Transverse colon (tissue), 4 donors: ENCODE measurements around the gene PPFIBP2. TPM values are rescaled to one million over a fixed set of nuclear protein-coding genes. Genes with fewer than 3 reads are reported as not detected.

Experiments used
- DNase-seq: peaks from one replicate; pipeline ENCODE4 v3.0.0-alpha.2; 2019
- H3K27ac ChIP-seq, 4 donors: fragments of 200-600 bp; sonication (generic); 2 replicates each; pipeline ENCODE4 v1.5.1; 2016 to 2018; ENCODE audit warnings: inconsistent platforms in 4 of 4
- H3K27me3 ChIP-seq: fragments of 200-600 bp; sonication (generic); 2 replicates; pipeline ENCODE4 v1.5.1; 2017; ENCODE audit warnings: inconsistent platforms
- H3K36me3 ChIP-seq, 4 donors: fragments of 200-600 bp; sonication (generic); 2 replicates each; pipeline ENCODE4 v1.5.1; 2017 to 2019; ENCODE audit warnings: inconsistent platforms in 4 of 4
- H3K4me1 ChIP-seq, 4 donors: fragments of 200-600 bp; sonication (generic); 2 replicates each; pipeline ENCODE4 v1.5.1; 2017 to 2020; ENCODE audit warnings: inconsistent platforms in 4 of 4
- H3K4me3 ChIP-seq, 4 donors: fragments of 200-600 bp; sonication (generic); 1 replicate in 1 of 4; 2 replicates in 3 of 4; pipeline versions ENCODE4 v1.5.1 to v1.6.1; 2017 to 2019; ENCODE audit warnings: inconsistent platforms in 4 of 4
- H3K9me3 ChIP-seq, 2 donors: fragments of 200-600 bp; sonication (generic); 2 replicates each; pipeline ENCODE4 v1.5.1; 2017 to 2019; ENCODE audit warnings: inconsistent platforms in 2 of 2
- EP300 ChIP-seq: sonication (generic); formaldehyde crosslinking; IDR thresholded peaks from one replicate; pipeline ENCODE4 v1.6.1; 2017; ENCODE audit warnings: antibody characterized with exemption, low read depth
- POLR2A ChIP-seq: fragments of 450-650 bp; IDR thresholded peaks from one replicate; pipeline ENCODE4 v1.6.1; 2016; ENCODE audit warnings: antibody characterized with exemption, mild to moderate bottlenecking, moderate library complexity
- POLR2AphosphoS5 ChIP-seq, 3 donors: sonication (generic); formaldehyde crosslinking; IDR thresholded peaks; one replicate each; pipeline ENCODE4 v1.6.1; 2016; ENCODE audit warnings: antibody characterized with exemption in 3 of 3
- WGBS, 2 donors: methylation state at CpG; one replicate each; pipeline ENCODE4 v1.1.5; 2018; ENCODE audit warnings: low coverage in 1 of 2; 5-methylcytosine and 5-hydroxymethylcytosine counted together
- in situ Hi-C, 4 donors: fragments of 200-750 bp; cut with MboI; loops; one replicate each; pipeline versions ENCODE4 v1.15.0 to v1.15.1; 2017; ENCODE audit warnings: low sequenced_read_pairs in 3 of 4, low pct_ligation_motif_present in 1 of 4, low pct_unique_long_range_greater_than_20kb in 1 of 4
- intact Hi-C: fragments of 100-400 bp; cut with DNase I; formaldehyde crosslinking; loops from one replicate; pipeline ENCODE4 v1.15.1; 2023; ENCODE audit warnings: low total_unique reads
- total RNA-seq, 4 donors: library from RNA; depleted of rRNA; stranded (reverse); fragments of >200 nt; gene quantifications; one replicate each; pipeline ENCODE4 v1.1.0, GENCODE V29; 2016
- TF ChIP-seq, protein P1 (sequence below), 5 experiments: fragments of 200-600 bp in 3 of 5; fragments of 450-650 bp in 2 of 5; sonication (generic) in 3 of 5; IDR thresholded peaks; 1 replicate in 2 of 5; 2 replicates in 3 of 5; pipeline ENCODE4 v1.5.1; 2016 to 2017; ENCODE audit warnings: antibody characterized with exemption in 5 of 5, inconsistent platforms in 3 of 5, mild to moderate bottlenecking in 2 of 5, moderate library complexity in 1 of 5

The PPFIBP2 gene
- total RNA-seq, 4 donors from 2014 or later = 36.0 to 257 (median 83.3) TPM

DNA sequence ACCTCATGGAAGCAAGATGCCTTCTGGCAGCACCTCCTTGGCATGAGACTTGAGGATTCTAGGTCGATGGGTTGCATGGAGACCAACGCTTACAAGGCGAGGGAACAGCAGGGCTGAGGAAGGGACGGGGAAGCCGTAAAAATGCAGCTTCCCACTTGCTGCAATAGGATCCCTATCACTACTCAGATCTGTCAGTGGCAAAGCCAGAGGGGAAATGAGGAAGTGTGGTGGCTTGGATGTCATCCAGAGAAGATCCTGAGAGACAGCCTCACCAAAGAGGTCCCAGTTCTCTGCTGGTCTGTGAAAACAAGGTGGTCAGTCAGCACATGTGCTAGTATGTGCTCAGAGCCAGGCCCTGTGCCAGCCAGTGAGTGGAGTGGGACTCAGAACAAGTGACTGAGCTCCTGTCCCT is 137.3 kb downstream of the PPFIBP2 start:
- intact Hi-C loops = no loop called here
- in situ Hi-C loops = loop anchor here in 2 of 4 donors (25.0 kb wide), 1 partner anchor 89 kb away; no protein-coding TSS in a partner anchor
- peaks cover 0 to 7% (median 0%) of the 10 kb centered on the region in 4 donors for H3K4me1 ChIP-seq
- H3K27me3 ChIP-seq = no peaks in the 10 kb centered on the region
- no peak overlapping the region for H3K4me3 ChIP-seq
- 83% methylated on average over 5 of the region's 5 CpGs; no CpG with 5 or more reads in 1 of the 2 donors for WGBS, 2 donors
- TF ChIP-seq, protein P1, sequence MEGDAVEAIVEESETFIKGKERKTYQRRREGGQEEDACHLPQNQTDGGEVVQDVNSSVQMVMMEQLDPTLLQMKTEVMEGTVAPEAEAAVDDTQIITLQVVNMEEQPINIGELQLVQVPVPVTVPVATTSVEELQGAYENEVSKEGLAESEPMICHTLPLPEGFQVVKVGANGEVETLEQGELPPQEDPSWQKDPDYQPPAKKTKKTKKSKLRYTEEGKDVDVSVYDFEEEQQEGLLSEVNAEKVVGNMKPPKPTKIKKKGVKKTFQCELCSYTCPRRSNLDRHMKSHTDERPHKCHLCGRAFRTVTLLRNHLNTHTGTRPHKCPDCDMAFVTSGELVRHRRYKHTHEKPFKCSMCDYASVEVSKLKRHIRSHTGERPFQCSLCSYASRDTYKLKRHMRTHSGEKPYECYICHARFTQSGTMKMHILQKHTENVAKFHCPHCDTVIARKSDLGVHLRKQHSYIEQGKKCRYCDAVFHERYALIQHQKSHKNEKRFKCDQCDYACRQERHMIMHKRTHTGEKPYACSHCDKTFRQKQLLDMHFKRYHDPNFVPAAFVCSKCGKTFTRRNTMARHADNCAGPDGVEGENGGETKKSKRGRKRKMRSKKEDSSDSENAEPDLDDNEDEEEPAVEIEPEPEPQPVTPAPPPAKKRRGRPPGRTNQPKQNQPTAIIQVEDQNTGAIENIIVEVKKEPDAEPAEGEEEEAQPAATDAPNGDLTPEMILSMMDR (IDR thresholded peaks at IDR 0.05) = no peak
- TF ChIP-seq POLR2A = no peak
- no peak for TF ChIP-seq POLR2AphosphoS5 (IDR thresholded peaks at IDR 0.05)
- no peak for TF ChIP-seq EP300
- no peak overlapping the region for H3K27ac ChIP-seq
- H3K9me3 ChIP-seq = no peaks in the 10 kb centered on the region
- no peak for DNase-seq
- H3K36me3 ChIP-seq = peaks cover 0 to 31% (median 14%) of the 10 kb centered on the region in 4 donors

DNA sequence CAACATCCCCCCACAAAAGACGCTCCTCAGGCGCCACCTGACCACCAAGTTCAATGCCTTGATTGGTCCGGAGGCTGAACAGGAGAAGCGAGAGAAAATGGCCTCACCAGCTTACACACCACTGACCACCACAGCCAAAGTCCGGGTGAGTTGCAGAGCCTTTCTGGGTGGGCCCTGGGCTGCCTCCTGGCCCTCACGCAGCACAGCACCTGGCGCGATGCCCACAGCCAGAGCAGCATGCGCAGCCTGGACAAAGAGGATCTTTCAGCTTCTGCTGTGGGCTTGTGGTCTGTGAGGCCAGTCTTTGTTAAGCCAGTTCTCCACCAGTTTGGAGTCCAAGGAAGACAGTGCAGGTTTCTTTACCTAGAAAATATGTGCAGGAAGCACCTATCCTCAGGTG is 137.9 kb downstream of the PPFIBP2 start:
- Histone ChIP-seq H3K4me1 (peaks cover 0 to 7% (median 0%) of the 10 kb centered on the region in 4 donors), H3K36me3 (peaks cover 0 to 31% (median 14%) of the 10 kb centered on the region in 4 donors), H3K4me3 (no peak overlapping the region), H3K27me3 (no peaks in the 10 kb centered on the region), H3K27ac (no peak overlapping the region), H3K9me3 (no peaks in the 10 kb centered on the region)
- TF ChIP-seq EP300 = no peak
- TF ChIP-seq POLR2AphosphoS5 (IDR thresholded peaks at IDR 0.05) = no peak
- no peak for TF ChIP-seq POLR2A
- TF ChIP-seq, protein P1 (IDR thresholded peaks at IDR 0.05) = no peak
- in situ Hi-C loops (loop anchor here in 2 of 4 donors (25.0 kb wide), 1 partner anchor 89 kb away; no protein-coding TSS in a partner anchor), intact Hi-C loops (no loop called here)
- WGBS, 2 donors = 88% methylated on average over 9 of the region's 9 CpGs; no CpG with 5 or more reads in 1 of the 2 donors
- DNase-seq = no peak

DNA sequence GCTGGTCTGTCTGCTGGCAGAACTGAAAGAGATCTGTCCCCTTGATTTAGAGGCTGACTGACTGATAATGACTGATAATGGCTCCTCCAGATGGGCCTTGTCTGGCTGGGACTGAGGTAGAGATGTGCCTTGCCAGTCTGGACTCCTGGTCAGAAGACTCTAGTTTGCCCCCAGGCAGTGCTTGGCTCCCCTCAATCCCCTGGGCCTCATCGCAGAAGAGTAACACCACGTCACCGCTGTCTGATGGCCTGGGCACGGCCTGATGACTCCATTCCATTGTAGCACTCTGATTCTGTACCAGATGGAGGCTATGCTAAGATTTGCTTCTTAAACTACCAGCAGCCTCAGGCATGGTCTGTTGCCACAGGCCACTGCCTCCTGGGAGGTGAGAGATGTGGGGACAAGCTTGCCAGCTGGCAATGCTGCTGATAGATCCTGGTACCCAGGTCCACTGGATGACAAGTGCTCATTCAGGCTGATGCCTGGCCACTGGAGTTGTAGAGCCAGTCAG is 140.5 kb downstream of the PPFIBP2 start:
- 91% methylated on average over 4 of the region's 4 CpGs; no CpG with 5 or more reads in 1 of the 2 donors for WGBS, 2 donors
- no peak for DNase-seq
- no peaks in the 10 kb centered on the region for H3K27me3 ChIP-seq
- in situ Hi-C loops (loop anchor here in 2 of 4 donors (25.0 kb wide), 1 partner anchor 92 kb away; no protein-coding TSS in a partner anchor), intact Hi-C loops (no loop called here)
- no peaks in the 10 kb centered on the region for H3K9me3 ChIP-seq
- H3K4me1 ChIP-seq = no peaks in the 10 kb centered on the region
- no peak for TF ChIP-seq POLR2A
- no peak for TF ChIP-seq EP300
- peaks cover 0 to 25% (median 9%) of the 10 kb centered on the region in 4 donors for H3K36me3 ChIP-seq
- H3K4me3 ChIP-seq = no peak overlapping the region
- no peak overlapping the region for H3K27ac ChIP-seq

DNA sequence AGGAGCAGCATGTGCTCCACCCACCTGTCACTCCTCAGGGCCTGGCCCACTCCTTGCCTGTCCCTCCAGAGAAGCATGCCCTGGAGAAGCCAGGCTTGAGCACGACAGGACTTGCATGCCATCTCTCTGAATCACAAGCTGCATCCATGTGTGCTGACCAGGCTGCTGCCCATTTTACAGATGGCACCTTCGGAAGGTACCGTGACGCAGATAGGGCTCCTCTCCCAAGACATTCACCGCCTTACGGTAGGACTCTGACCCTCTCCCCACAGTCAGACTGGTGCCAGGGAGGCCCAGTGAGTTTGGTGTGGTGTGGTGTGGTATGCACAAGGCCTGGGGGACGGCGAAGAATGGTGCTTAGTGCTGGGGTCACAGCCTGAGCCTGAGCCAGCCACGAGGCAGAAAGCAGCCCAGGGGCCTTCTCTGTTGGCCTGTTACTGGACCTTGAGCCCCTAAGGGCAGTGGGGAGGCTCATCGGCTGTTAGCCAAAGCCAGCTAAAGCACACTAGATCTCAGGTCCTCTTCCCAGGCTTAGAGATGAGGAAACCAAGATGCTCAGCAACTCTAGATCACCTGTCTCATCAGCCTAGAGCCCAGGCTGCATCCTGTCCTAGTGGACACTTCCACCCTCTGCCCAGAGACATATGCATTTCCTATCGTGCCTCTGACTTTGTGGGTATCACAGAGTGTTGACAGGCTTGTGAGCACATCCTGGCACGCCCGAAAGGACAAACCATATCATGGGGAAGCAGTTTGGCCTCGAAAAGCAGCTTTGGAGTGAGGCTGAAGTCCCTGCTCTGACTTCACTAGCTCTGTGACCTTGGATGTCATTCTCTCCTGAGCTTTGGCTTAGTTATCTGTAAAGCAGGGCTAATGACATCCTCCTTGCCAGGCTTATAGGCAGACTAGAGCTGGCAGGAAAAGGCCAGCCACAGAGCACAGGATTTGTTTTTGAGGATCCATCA is 141.7 kb downstream of the PPFIBP2 start:
- Histone ChIP-seq H3K4me3 (no peak overlapping the region), H3K27me3 (no peaks in the 10 kb centered on the region), H3K36me3 (peaks cover 0 to 14% (median 5%) of the 10 kb centered on the region in 4 donors), H3K4me1 (no peaks in the 10 kb centered on the region), H3K27ac (no peak overlapping the region), H3K9me3 (no peaks in the 10 kb centered on the region)
- in situ Hi-C loops = loop anchor here in 2 of 4 donors (25.0 kb wide), 1 partner anchor 93 kb away; no protein-coding TSS in a partner anchor
- TF ChIP-seq POLR2A = no peak
- TF ChIP-seq, protein P1 (IDR thresholded peaks at IDR 0.05) = no peak
- intact Hi-C loops = no loop called here
- 60 to 82% methylated on average over 1 to 13 of the region's 14 CpGs for WGBS, 2 donors
- no peak for DNase-seq
